C1 segment of cervical spinal cord (tissue), 14 donors: ENCODE data around the gene KCNA2.

ENCODE experiments used
- DNase-seq, 14 donors: peaks; one replicate each; lab custom pipeline; 2025; lab: John Stamatoyannopoulos, UW

The KCNA2 gene

GRCh38 chr1:110566836-110567235 lies 39.3 kb downstream of the KCNA2 start:
- DNase-seq: no peak

GRCh38 chr1:110565565-110565964 lies 40.6 kb downstream of the KCNA2 start:
- peak in 11 of 14 donors; percentile 62 to 86 (median 79) for DNase-seq

- DNase-seq: no peak
Observed at GRCh38 chr1:110563089-110563488, 43.1 kb downstream of the KCNA2 start.

- DNase-seq: no peak
Observed at GRCh38 chr1:110561596-110561995, 44.6 kb downstream of the KCNA2 start.

GRCh38 chr1:110559157-110559556 lies 47.0 kb downstream of the KCNA2 start:
- no peak for DNase-seq

GRCh38 chr1:110557481-110557880 lies 48.7 kb downstream of the KCNA2 start:
- no peak for DNase-seq

- peak in 13 of 14 donors; percentile 52 to 95 (median 86) for DNase-seq
Observed at GRCh38 chr1:110556471-110556807, 49.7 kb downstream of the KCNA2 start.

GRCh38 chr1:110555807-110556470 lies 50.2 kb downstream of the KCNA2 start:
- peak in 11 of 14 donors; percentile 52 to 95 (median 88) for DNase-seq

GRCh38 chr1:110554871-110555801 lies 51.0 kb downstream of the KCNA2 start:
- peak in 12 of 14 donors; percentile 31 to 84 (median 66) for DNase-seq

GRCh38 chr1:110551278-110551809 lies 54.8 kb downstream of the KCNA2 start:
- no peak for DNase-seq

GRCh38 chr1:110549831-110550230 lies 56.3 kb downstream of the KCNA2 start:
- no peak for DNase-seq

GRCh38 chr1:110548381-110548780 lies 57.8 kb downstream of the KCNA2 start:
- DNase-seq: peak in 1 of 14 donors; percentile 35

GRCh38 chr1:110547017-110547416 lies 59.1 kb downstream of the KCNA2 start:
- no peak for DNase-seq

- DNase-seq: peak in 1 of 14 donors; percentile 19
Observed at GRCh38 chr1:110545492-110545891, 60.7 kb downstream of the KCNA2 start.

GRCh38 chr1:110544753-110545152 lies 61.4 kb downstream of the KCNA2 start:
- no peak for DNase-seq
